Measurements from ENCODE around the gene FKBP6.
"Not testable (repeated sequence)": the region's sequence is repeated elsewhere in the genome, so short reads cannot be mapped to it uniquely, and the experiment has no call there.

The FKBP6 gene

DNA sequence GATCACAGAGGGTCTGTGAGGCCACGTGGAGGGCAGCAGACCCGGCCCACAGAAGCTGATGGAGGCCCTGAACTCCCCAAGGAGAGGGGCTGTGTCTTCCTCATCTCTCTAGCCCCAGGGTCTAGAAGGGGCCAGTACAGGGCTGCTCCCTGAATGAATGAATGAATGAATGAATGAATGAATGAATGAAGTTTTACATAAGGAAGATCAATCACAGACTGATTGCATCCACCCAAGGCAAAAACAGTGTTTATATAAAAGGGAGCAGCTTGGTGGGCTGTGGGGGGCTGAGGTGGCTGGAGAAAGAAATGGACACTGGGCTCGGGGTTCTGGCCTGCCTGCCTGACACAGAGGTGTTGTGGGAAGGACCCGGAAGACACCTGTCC, 14.4 kb upstream of the FKBP6 start:
- Mint-ChIP-seq H3K36me3 (ENCODE audit: low read depth) (peaks cover 4% of the 10 kb centered on the region), H3K27ac (no peak overlapping the region), H3K4me1 (ENCODE audit: low read depth) (peaks cover 3% of the 10 kb centered on the region), H3K4me3 (no peak overlapping the region), H3K9me3 (no peaks in the 10 kb centered on the region), H3K27me3 (ENCODE audit: low read depth) (no peaks in the 10 kb centered on the region)

GRCh38 chr7:73314271-73314670, 13.7 kb upstream of the FKBP6 start:
- no peaks in the 10 kb centered on the region for H3K27me3 Mint-ChIP-seq (ENCODE audit: low read depth)
- peaks cover under 1% of the 10 kb centered on the region for H3K4me1 Mint-ChIP-seq (ENCODE audit: low read depth)

GRCh38 chr7:73316521-73316920, 11.4 kb upstream of the FKBP6 start:
- Mint-ChIP-seq H3K4me1 (ENCODE audit: low read depth) (no peaks in the 10 kb centered on the region), H3K27me3 (ENCODE audit: low read depth) (no peaks in the 10 kb centered on the region), H3K36me3 (ENCODE audit: low read depth) (no peaks in the 10 kb centered on the region), H3K27ac (no peak overlapping the region), H3K4me3 (no peak overlapping the region), H3K9me3 (no peaks in the 10 kb centered on the region)

More at GRCh38 chr7:73314271-73314670, 13.7 kb upstream of the FKBP6 start:
- Mint-ChIP-seq H3K27ac (no peak overlapping the region), H3K36me3 (ENCODE audit: low read depth) (no peaks in the 10 kb centered on the region), H3K9me3 (no peaks in the 10 kb centered on the region), H3K4me3 (no peak overlapping the region)

DNA sequence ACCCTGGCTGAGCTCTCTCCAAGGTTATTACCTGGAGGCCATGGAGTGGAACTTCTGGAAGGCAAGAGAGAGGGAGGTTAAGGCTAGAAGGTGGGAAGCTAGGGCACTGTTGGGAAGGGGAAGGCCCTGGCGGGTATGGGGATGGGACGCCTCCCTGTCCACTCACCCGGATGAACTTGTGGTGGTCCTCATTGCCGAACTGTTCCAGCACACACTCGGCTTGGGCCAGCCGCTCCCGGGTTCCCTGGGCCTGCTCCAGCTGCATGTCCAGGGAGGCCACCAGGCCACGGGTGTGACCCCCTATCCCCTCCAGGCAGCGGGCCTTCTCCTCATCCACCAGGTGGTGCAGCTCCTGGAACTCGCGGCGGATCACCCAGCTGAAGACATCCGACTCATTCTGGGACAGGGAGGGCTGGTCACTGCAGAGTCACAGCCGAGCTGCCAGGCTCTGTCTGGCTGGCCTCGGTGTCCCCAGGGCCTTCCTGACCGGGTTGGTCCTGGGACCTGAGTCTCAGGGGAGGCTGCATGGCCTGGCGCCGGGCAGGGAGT, 9.2 kb upstream of the FKBP6 start:
- H3K4me1 Mint-ChIP-seq (ENCODE audit: low read depth); H3K36me3 Mint-ChIP-seq (ENCODE audit: low read depth); H3K27me3 Mint-ChIP-seq (ENCODE audit: low read depth); H3K4me3 Mint-ChIP-seq; H3K9me3 Mint-ChIP-seq; H3K27ac Mint-ChIP-seq: not testable (repeated sequence)

DNA sequence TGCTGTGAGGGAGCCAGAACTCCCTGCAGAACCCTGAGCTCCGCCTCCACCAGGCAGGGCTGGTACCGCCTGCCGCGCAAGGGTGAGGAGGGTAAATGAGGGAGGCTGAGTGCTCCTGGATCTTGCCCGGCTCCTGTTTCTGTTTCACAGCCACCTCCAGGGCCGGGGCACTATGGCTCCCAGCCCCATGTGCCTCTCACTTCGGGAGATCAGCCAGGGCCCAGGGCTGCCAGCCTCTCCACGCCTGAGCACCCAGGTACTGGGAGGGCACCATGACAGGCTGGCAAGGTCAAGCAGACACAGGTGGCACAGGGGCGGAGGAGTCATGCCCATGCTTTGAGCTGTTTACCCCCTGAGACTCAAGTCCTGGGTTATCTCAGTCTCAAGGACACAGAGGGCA, 8.4 kb upstream of the FKBP6 start:
- not testable (repeated sequence) for H3K9me3 Mint-ChIP-seq; H3K4me1 Mint-ChIP-seq (ENCODE audit: low read depth); H3K27me3 Mint-ChIP-seq (ENCODE audit: low read depth); H3K27ac Mint-ChIP-seq; H3K36me3 Mint-ChIP-seq (ENCODE audit: low read depth); H3K4me3 Mint-ChIP-seq

- H3K27me3 Mint-ChIP-seq (ENCODE audit: low read depth); H3K4me3 Mint-ChIP-seq; H3K27ac Mint-ChIP-seq; H3K9me3 Mint-ChIP-seq; H3K36me3 Mint-ChIP-seq (ENCODE audit: low read depth); H3K4me1 Mint-ChIP-seq (ENCODE audit: low read depth): not testable (repeated sequence)
Measured at GRCh38 chr7:73320009-73320408, 8.0 kb upstream of the FKBP6 start.

- H3K4me1 Mint-ChIP-seq (ENCODE audit: low read depth); H3K36me3 Mint-ChIP-seq (ENCODE audit: low read depth); H3K27me3 Mint-ChIP-seq (ENCODE audit: low read depth); H3K9me3 Mint-ChIP-seq: not testable (repeated sequence)
- Mint-ChIP-seq H3K27ac (peak overlapping the region; percentile 3), H3K4me3 (peak overlapping the region; percentile 55)
Measured at GRCh38 chr7:73323434-73324080, 4.4 kb upstream of the FKBP6 start.

DNA sequence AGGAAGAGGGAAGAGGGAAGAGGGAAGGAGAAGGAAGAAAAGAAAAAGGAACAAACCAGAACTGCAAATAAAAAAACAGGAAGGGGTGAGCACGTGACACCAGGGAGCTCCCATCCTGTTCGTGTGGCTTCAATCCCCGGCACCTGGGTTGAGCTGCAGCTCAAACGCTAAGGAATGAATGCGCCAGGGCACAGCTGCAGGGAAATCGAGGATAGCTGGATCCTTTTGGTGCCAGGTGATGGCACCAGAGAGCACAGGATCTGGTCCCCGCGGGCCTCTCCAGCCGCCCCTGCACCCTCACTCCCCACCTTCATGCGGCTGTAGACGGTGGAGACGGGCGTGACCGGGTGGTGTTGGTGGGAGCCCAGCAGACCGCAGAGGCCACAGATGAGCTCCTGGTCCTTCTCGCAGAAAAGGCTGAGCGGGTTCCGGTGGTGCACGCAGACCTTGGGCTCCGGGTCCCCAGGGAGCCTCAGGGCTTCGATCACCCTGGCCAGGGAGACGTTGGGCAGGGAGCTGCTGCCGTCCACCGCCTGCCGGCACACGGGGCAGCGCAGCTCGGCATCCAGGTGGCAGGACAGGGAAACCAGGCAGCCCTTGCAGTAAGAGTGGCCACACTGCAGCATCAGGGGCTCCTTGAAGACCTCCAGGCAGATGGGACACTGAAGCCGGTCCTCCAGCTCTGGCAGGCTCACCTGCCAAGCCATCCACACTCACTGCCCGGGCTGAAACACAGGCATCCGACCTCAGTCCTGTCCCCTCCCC, 3.7 kb upstream of the FKBP6 start:
- H3K4me3 Mint-ChIP-seq, result peak overlapping the region; percentile 55
- not testable (repeated sequence) for H3K9me3 Mint-ChIP-seq; H3K27me3 Mint-ChIP-seq (ENCODE audit: low read depth); H3K36me3 Mint-ChIP-seq (ENCODE audit: low read depth); H3K4me1 Mint-ChIP-seq (ENCODE audit: low read depth)
- peak overlapping the region; percentile 3 for H3K27ac Mint-ChIP-seq

GRCh38 chr7:73325424-73325823, 2.5 kb upstream of the FKBP6 start:
- not testable (repeated sequence) for H3K9me3 Mint-ChIP-seq; H3K27ac Mint-ChIP-seq; H3K4me3 Mint-ChIP-seq; H3K36me3 Mint-ChIP-seq (ENCODE audit: low read depth); H3K27me3 Mint-ChIP-seq (ENCODE audit: low read depth); H3K4me1 Mint-ChIP-seq (ENCODE audit: low read depth)

GRCh38 chr7:73327449-73327848, 512 bp upstream of the FKBP6 start:
- H3K9me3 Mint-ChIP-seq; H3K27ac Mint-ChIP-seq; H3K4me1 Mint-ChIP-seq (ENCODE audit: low read depth); H3K27me3 Mint-ChIP-seq (ENCODE audit: low read depth); H3K36me3 Mint-ChIP-seq (ENCODE audit: low read depth); H3K4me3 Mint-ChIP-seq: not testable (repeated sequence)

- H3K27me3 Mint-ChIP-seq (ENCODE audit: low read depth), result peaks cover 4% of the 10 kb centered on the region
- peaks cover 3% of the 10 kb centered on the region for H3K4me1 Mint-ChIP-seq (ENCODE audit: low read depth)
- H3K27ac Mint-ChIP-seq, result no peak overlapping the region
- no peaks in the 10 kb centered on the region for H3K9me3 Mint-ChIP-seq
- H3K4me3 Mint-ChIP-seq, result no peak overlapping the region
- H3K36me3 Mint-ChIP-seq (ENCODE audit: low read depth), result no peaks in the 10 kb centered on the region
Measured at GRCh38 chr7:73328696-73329095, 735 bp downstream of the FKBP6 start.

- Mint-ChIP-seq H3K27me3 (ENCODE audit: low read depth) (peaks cover 4% of the 10 kb centered on the region), H3K4me1 (ENCODE audit: low read depth) (no peaks in the 10 kb centered on the region), H3K9me3 (no peaks in the 10 kb centered on the region), H3K27ac (no peak overlapping the region), H3K4me3 (no peak overlapping the region), H3K36me3 (ENCODE audit: low read depth) (no peaks in the 10 kb centered on the region)
Measured at GRCh38 chr7:73329861-73330581, 2.1 kb downstream of the FKBP6 start.

DNA sequence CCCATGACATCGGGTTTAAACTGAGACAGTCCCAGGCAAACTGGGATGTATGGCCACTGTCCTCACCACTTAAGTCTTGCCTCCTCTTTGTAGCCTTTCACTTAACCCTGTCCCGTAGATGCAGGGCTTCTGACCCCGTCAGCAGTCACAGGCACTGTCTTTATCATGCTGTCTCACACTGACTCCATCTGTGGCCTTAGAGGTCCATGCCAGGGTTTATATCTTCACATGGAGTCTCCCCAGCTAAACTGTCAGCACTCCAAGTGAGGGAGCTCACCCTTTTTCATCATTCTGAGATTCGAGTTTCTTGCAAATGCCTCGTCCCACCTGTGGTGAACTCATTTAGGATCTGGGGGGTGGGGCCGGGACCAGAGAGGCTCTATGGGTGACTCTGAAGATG, 2.8 kb downstream of the FKBP6 start:
- no peak overlapping the region for H3K4me3 Mint-ChIP-seq
- H3K9me3 Mint-ChIP-seq, result no peaks in the 10 kb centered on the region
- peaks cover 4% of the 10 kb centered on the region for H3K27me3 Mint-ChIP-seq (ENCODE audit: low read depth)
- no peaks in the 10 kb centered on the region for H3K4me1 Mint-ChIP-seq (ENCODE audit: low read depth)
- H3K36me3 Mint-ChIP-seq (ENCODE audit: low read depth), result no peaks in the 10 kb centered on the region
- H3K27ac Mint-ChIP-seq, result no peak overlapping the region

DNA sequence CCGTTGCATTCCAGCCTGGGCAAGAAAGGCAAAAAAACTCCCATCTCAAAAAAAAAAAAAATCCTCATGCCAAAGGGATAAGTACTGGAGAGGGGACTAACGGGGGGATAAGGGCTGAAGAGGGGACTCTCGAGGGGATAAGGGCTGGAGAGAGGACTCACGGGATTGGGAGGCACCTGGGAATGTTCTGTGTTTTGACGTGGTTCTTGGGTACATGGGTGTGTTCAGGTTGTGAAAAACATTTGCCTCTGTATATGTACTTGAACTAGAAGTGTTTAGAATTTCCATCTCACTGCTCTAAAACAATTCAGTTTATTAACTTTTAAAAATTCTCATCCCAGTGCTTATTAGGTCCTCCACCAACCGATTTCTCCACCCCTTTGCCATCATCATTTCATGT, 4.5 kb downstream of the FKBP6 start:
- Mint-ChIP-seq H3K4me3 (no peak overlapping the region), H3K4me1 (ENCODE audit: low read depth) (no peaks in the 10 kb centered on the region), H3K27ac (no peak overlapping the region), H3K27me3 (ENCODE audit: low read depth) (peaks cover 4% of the 10 kb centered on the region), H3K36me3 (ENCODE audit: low read depth) (no peaks in the 10 kb centered on the region), H3K9me3 (no peaks in the 10 kb centered on the region)

DNA sequence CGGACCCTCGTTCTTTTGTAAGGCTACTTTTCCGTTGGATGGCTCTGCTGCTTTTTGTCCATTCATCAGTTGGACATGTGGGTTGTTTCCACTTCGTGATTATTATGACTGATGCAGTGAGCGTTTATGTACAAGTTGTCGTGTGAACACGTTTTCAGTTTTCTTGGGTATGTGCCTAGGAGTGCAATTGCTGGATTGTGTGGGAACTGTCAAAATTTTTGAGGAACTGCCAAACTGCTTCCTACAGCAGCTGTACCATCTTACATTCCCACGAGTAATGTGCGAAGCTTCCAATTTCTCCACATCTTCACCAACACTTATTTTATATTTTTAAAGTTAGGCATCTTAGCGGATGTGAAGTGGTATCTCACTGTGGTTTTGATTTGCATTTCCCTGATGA, 10.4 kb downstream of the FKBP6 start:
- no peaks in the 10 kb centered on the region for H3K4me1 Mint-ChIP-seq (ENCODE audit: low read depth)
- H3K4me3 Mint-ChIP-seq, result no peak overlapping the region
- no peak overlapping the region for H3K27ac Mint-ChIP-seq
- H3K36me3 Mint-ChIP-seq (ENCODE audit: low read depth), result no peaks in the 10 kb centered on the region
- H3K9me3 Mint-ChIP-seq, result no peaks in the 10 kb centered on the region
- H3K27me3 Mint-ChIP-seq (ENCODE audit: low read depth), result peaks cover 4% of the 10 kb centered on the region
